GM12878 (cell line): ENCODE data around the gene NEK3. TPM values are rescaled to one million over a fixed set of nuclear protein-coding genes. Genes with fewer than 3 reads are reported as not detected.

Experiments
- BACH1 ChIP-seq: fragments of 450-650 bp; IDR thresholded peaks from 2 replicates; pipeline ENCODE4 v1.6.1; 2017; ENCODE audit warnings: mild to moderate bottlenecking, borderline replicate concordance
- CHD4 ChIP-seq: fragments of 200-600 bp; sonication (generic); IDR thresholded peaks from 2 replicates; pipeline ENCODE4 v1.6.1; 2016; ENCODE audit warnings: mild to moderate bottlenecking
- ETV6 ChIP-seq, 2 experiments: fragments of 450-650 bp in 1 of 2; IDR thresholded peaks in 1 of 2; conservative IDR thresholded peaks in 1 of 2; 2 replicates each; pipeline ENCODE4 v1.6.1; 2014; ENCODE audit warnings: antibody characterized with exemption in 1 of 2, borderline replicate concordance in 1 of 2, low read depth in 1 of 2, mild to moderate bottlenecking in 1 of 2, moderate library complexity in 1 of 2
- EZH2 ChIP-seq: IDR thresholded peaks from 2 replicates; pipeline ENCODE4 v1.6.1; 2012; ENCODE audit warnings: low read depth, mild to moderate bottlenecking, control low read depth, inconsistent platforms, low read length, borderline replicate concordance; ENCODE audit not compliant: control insufficient read depth
- HCFC1 ChIP-seq: fragments of 150-350 bp; IDR thresholded peaks from 2 replicates; pipeline ENCODE4 v1.6.1; 2014; ENCODE audit warnings: low read length
- KDM1A ChIP-seq: fragments of 200-600 bp; sonication (generic); IDR thresholded peaks from 2 replicates; pipeline ENCODE4 v1.6.1; 2016; ENCODE audit warnings: borderline replicate concordance
- MYB ChIP-seq: fragments of 150-350 bp; IDR thresholded peaks from 2 replicates; pipeline ENCODE4 v1.6.1; 2014; ENCODE audit warnings: mild to moderate bottlenecking, low read depth, low read length, borderline replicate concordance
- PAX8 ChIP-seq: fragments of 450-650 bp; IDR thresholded peaks from 2 replicates; pipeline ENCODE4 v1.6.1; 2017; ENCODE audit warnings: mild to moderate bottlenecking, moderate library complexity
- POLR2A ChIP-seq: IDR thresholded peaks from 2 replicates; pipeline ENCODE4 v1.6.1; 2011; ENCODE audit warnings: low read depth, mild to moderate bottlenecking, low read length
- RUNX3 ChIP-seq: IDR thresholded peaks from 2 replicates; pipeline ENCODE4 v1.6.1; 2012; ENCODE audit warnings: low read length, inconsistent platforms
- SMAD1 ChIP-seq: fragments of 450-650 bp; IDR thresholded peaks from 2 replicates; pipeline ENCODE4 v1.6.1; 2018; ENCODE audit warnings: mild to moderate bottlenecking, low read depth; ENCODE audit not compliant: partially characterized antibody
- SMARCA5 ChIP-seq: fragments of 450-650 bp; IDR thresholded peaks from 2 replicates; pipeline ENCODE4 v1.6.1; 2017; ENCODE audit warnings: mild to moderate bottlenecking
- TCF3 ChIP-seq: IDR thresholded peaks from 2 replicates; pipeline ENCODE4 v1.6.1; 2012; ENCODE audit warnings: low read depth, mild to moderate bottlenecking, low read length, borderline replicate concordance; ENCODE audit not compliant: insufficient read depth
- YY1 ChIP-seq: IDR thresholded peaks from 2 replicates; pipeline ENCODE4 v1.6.1; 2011; ENCODE audit warnings: low read depth, mild to moderate bottlenecking, low read length
- ZNF384 ChIP-seq: IDR thresholded peaks from 2 replicates; pipeline ENCODE4 v1.6.1; 2012; ENCODE audit warnings: low read depth, mild to moderate bottlenecking, low read length, improper control_type of control experiment, borderline replicate concordance
- ZNF622 ChIP-seq: fragments of 450-650 bp; IDR thresholded peaks from 2 replicates; pipeline ENCODE4 v1.6.1; 2017; ENCODE audit warnings: mild to moderate bottlenecking, inconsistent platforms
- ZZZ3 ChIP-seq: IDR thresholded peaks from 2 replicates; pipeline ENCODE4 v1.6.1; 2011; ENCODE audit warnings: low read depth; ENCODE audit not compliant: control insufficient read depth, insufficient read length
- polyA plus RNA-seq, 11 experiments: library from polyadenylated mRNA; depleted of rRNA in 4 of 11; unstranded in 6 of 11; stranded (reverse) in 5 of 11; fragments of >200 nt; fragmentation: Nextera tagmentation in 4 of 11; fragmentation: Illumina TruSeq in 1 of 11; extraction: Ambion mirVana in 4 of 11; extraction: Trizol in 1 of 11; gene quantifications; 1 replicate in 1 of 11; 2 replicates in 10 of 11; pipeline versions ENCODE4 v1.2.1 to v1.2.3, GENCODE V29; 2011 to 2016; ENCODE audit warnings: inconsistent platforms in 2 of 11, missing spikeins in 2 of 11, low read depth in 1 of 11
- total RNA-seq, 4 experiments: library from RNA; depleted of rRNA in 3 of 4; stranded (reverse); fragments of >200 nt in 3 of 4; fragmentation: Illumina TruSeq in 1 of 4; extraction: Trizol in 1 of 4; gene quantifications; 2 replicates each; pipeline versions ENCODE4 v1.2.1 to v1.2.3, GENCODE V29; 2013 to 2021
- TF ChIP-seq, protein P1 (sequence below): fragments of 450-650 bp; IDR thresholded peaks from 2 replicates; pipeline ENCODE4 v1.6.1; 2017; ENCODE audit warnings: mild to moderate bottlenecking, moderate library complexity
- TF ChIP-seq, protein P2 (sequence below): IDR thresholded peaks from 2 replicates; pipeline ENCODE4 v1.6.1; 2011; ENCODE audit warnings: mild to moderate bottlenecking, low read depth, low read length, moderate library complexity; ENCODE audit not compliant: insufficient replicate concordance
- TF ChIP-seq, protein P3 (sequence below): fragments of 450-650 bp; IDR thresholded peaks from 2 replicates; pipeline ENCODE4 v1.6.1; 2014; ENCODE audit warnings: mild to moderate bottlenecking
- TF ChIP-seq, protein P4 (sequence below): fragments of 450-650 bp; IDR thresholded peaks from 2 replicates; pipeline ENCODE4 v1.6.1; 2016; ENCODE audit warnings: mild to moderate bottlenecking

NEK3 gene
- total and polyA plus RNA-seq, 10 of the 15 experiments (the other 5 are each of a cell fraction or from before 2014, with no cell fraction given): 2.9 to 9.3 (median 5.9) TPM

DNA sequence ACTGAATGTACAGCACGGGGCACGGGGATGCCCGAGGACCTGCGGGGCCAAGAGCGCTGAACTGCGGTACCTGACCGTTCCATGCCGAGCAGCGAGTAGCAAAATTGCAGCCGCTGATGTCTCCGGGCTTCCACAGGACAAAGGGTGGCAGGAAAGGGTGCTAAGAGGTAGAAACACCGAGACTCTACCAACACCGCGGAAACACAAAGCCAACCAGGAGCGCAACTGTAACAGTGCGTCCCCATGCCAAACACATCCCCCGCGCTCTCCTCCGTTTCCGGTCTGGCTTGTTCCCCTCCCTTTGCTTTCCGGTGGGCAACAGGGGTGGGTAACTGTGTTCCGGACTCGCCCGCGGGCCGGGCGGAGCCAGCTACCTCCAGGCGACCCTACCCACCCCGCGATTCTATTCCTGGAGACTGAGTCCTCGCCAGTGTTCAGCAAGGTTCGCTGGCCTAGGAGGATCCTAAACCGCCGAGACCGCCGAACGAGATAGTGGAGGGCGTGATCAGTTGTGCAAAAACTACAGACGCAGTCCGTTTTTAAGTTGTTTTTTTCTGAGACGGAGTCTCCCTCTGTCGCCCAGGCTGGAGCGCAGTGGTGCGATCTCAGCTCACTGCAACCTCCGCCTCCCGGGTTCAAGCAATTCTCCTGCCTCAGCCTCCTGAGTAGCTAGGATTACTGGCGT lies 34.9 kb upstream of the NEK3 start (continued):
- no peak for TF ChIP-seq MYB
- peak; percentile 91 for TF ChIP-seq YY1
- TF ChIP-seq, protein P1, sequence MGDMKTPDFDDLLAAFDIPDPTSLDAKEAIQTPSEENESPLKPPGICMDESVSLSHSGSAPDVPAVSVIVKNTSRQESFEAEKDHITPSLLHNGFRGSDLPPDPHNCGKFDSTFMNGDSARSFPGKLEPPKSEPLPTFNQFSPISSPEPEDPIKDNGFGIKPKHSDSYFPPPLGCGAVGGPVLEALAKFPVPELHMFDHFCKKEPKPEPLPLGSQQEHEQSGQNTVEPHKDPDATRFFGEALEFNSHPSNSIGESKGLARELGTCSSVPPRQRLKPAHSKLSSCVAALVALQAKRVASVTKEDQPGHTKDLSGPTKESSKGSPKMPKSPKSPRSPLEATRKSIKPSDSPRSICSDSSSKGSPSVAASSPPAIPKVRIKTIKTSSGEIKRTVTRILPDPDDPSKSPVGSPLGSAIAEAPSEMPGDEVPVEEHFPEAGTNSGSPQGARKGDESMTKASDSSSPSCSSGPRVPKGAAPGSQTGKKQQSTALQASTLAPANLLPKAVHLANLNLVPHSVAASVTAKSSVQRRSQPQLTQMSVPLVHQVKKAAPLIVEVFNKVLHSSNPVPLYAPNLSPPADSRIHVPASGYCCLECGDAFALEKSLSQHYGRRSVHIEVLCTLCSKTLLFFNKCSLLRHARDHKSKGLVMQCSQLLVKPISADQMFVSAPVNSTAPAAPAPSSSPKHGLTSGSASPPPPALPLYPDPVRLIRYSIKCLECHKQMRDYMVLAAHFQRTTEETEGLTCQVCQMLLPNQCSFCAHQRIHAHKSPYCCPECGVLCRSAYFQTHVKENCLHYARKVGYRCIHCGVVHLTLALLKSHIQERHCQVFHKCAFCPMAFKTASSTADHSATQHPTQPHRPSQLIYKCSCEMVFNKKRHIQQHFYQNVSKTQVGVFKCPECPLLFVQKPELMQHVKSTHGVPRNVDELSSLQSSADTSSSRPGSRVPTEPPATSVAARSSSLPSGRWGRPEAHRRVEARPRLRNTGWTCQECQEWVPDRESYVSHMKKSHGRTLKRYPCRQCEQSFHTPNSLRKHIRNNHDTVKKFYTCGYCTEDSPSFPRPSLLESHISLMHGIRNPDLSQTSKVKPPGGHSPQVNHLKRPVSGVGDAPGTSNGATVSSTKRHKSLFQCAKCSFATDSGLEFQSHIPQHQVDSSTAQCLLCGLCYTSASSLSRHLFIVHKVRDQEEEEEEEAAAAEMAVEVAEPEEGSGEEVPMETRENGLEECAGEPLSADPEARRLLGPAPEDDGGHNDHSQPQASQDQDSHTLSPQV: no peak
- peak; percentile 59 for TF ChIP-seq SMAD1
- TF ChIP-seq POLR2A: peak; percentile 92
- peak; percentile 25; the same call in 1 of the 2 replicates for TF ChIP-seq ZNF384
- peak in 1 of 2 experiments; percentile 38; a peak in 1 of 4 replicates for TF ChIP-seq ETV6 (conservative IDR thresholded peaks at IDR 0.05 in 1 of 2, IDR thresholded peaks at IDR 0.05 in 1 of 2; ENCODE audit: borderline replicate concordance in 1 of 2, low read depth in 1 of 2)
- TF ChIP-seq ZNF622: no peak
- TF ChIP-seq, protein P2, sequence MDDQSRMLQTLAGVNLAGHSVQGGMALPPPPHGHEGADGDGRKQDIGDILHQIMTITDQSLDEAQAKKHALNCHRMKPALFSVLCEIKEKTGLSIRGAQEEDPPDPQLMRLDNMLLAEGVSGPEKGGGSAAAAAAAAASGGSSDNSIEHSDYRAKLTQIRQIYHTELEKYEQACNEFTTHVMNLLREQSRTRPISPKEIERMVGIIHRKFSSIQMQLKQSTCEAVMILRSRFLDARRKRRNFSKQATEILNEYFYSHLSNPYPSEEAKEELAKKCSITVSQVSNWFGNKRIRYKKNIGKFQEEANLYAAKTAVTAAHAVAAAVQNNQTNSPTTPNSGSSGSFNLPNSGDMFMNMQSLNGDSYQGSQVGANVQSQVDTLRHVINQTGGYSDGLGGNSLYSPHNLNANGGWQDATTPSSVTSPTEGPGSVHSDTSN: no peak
- TF ChIP-seq BACH1: 0 out of 2 replicates have a peak, but pooled peaks have one; percentile 59
- TF ChIP-seq, protein P3, sequence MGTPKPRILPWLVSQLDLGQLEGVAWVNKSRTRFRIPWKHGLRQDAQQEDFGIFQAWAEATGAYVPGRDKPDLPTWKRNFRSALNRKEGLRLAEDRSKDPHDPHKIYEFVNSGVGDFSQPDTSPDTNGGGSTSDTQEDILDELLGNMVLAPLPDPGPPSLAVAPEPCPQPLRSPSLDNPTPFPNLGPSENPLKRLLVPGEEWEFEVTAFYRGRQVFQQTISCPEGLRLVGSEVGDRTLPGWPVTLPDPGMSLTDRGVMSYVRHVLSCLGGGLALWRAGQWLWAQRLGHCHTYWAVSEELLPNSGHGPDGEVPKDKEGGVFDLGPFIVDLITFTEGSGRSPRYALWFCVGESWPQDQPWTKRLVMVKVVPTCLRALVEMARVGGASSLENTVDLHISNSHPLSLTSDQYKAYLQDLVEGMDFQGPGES: no peak; the same call in 1 of the 2 replicates
- peak; percentile 77 for TF ChIP-seq ZZZ3
- TF ChIP-seq EZH2: no peak
- TF ChIP-seq KDM1A: no peak
- peak; percentile 81 for TF ChIP-seq RUNX3
- TF ChIP-seq, protein P4, sequence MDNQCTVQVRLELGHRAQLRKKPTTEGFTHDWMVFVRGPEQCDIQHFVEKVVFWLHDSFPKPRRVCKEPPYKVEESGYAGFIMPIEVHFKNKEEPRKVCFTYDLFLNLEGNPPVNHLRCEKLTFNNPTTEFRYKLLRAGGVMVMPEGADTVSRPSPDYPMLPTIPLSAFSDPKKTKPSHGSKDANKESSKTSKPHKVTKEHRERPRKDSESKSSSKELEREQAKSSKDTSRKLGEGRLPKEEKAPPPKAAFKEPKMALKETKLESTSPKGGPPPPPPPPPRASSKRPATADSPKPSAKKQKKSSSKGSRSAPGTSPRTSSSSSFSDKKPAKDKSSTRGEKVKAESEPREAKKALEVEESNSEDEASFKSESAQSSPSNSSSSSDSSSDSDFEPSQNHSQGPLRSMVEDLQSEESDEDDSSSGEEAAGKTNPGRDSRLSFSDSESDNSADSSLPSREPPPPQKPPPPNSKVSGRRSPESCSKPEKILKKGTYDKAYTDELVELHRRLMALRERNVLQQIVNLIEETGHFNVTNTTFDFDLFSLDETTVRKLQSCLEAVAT: peak; percentile 65
- TF ChIP-seq PAX8: no peak
- TF ChIP-seq TCF3: no peak
- peak; percentile 92 for TF ChIP-seq HCFC1
- TF ChIP-seq SMARCA5: peak; percentile 97
- TF ChIP-seq CHD4: no peak
